A549 (cell line): ENCODE measurements around the gene VWA8.

Experiments
- CBX2 ChIP-seq: fragments of 200-600 bp; sonication (generic); IDR thresholded peaks from 2 replicates; pipeline ENCODE4 v1.6.1; 2016; ENCODE audit warnings: low read depth, mild to moderate bottlenecking, borderline replicate concordance
- CTCF ChIP-seq: fragments of >200 bp; sonication (Bioruptor Twin); formaldehyde crosslinking; IDR thresholded peaks from 3 replicates; pipeline ENCODE4 v1.5.1; 2016
- ELK1 ChIP-seq: fragments of 150-350 bp; IDR thresholded peaks from 2 replicates; pipeline ENCODE4 v1.6.1; 2014; ENCODE audit warnings: low read depth, mild to moderate bottlenecking, low read length
- EP300 ChIP-seq, 2 experiments: fragments of >200 bp; sonication (Bioruptor Twin); formaldehyde crosslinking; IDR thresholded peaks; 2 replicates in 1 of 2; 3 replicates in 1 of 2; pipeline ENCODE4 v1.6.1; 2016 to 2017
- HDAC2 ChIP-seq: fragments of 200-600 bp; sonication (generic); IDR thresholded peaks from 2 replicates; pipeline ENCODE4 v1.6.1; 2016
- KDM1A ChIP-seq: fragments of 200-600 bp; sonication (generic); IDR thresholded peaks from 2 replicates; pipeline ENCODE4 v1.6.1; 2016; ENCODE audit warnings: low read depth, mild to moderate bottlenecking
- MAX ChIP-seq: IDR thresholded peaks from 2 replicates; pipeline ENCODE4 v1.6.1; 2012
- POLR2A ChIP-seq: IDR thresholded peaks from 2 replicates; pipeline ENCODE4 v1.6.1; 2012; ENCODE audit warnings: mild to moderate bottlenecking, low read length
- RAD21 ChIP-seq, 2 experiments: fragments of >200 bp in 1 of 2; sonication (Bioruptor Twin) in 1 of 2; formaldehyde crosslinking in 1 of 2; IDR thresholded peaks in 1 of 2; conservative IDR thresholded peaks in 1 of 2; 2 replicates in 1 of 2; 3 replicates in 1 of 2; pipeline ENCODE4 v1.6.1; 2012 to 2018; ENCODE audit warnings: inconsistent platforms in 1 of 2
- RCOR1 ChIP-seq: fragments of 150-350 bp; IDR thresholded peaks from 2 replicates; pipeline ENCODE4 v1.6.1; 2014; ENCODE audit warnings: antibody characterized with exemption, low read length, low read depth
- RFX5 ChIP-seq: fragments of 450-650 bp; IDR thresholded peaks from 2 replicates; pipeline ENCODE4 v1.7.1; 2014; ENCODE audit warnings: antibody characterized with exemption, mild to moderate bottlenecking, moderate library complexity
- ZFP36 ChIP-seq: fragments of 450-650 bp; IDR thresholded peaks from 2 replicates; pipeline ENCODE4 v1.6.1; 2014; ENCODE audit warnings: borderline replicate concordance; ENCODE audit not compliant: partially characterized antibody

- TF ChIP-seq POLR2A (no peak), CTCF (no peak), CBX2 (no peak), EP300 (IDR thresholded peaks at IDR 0.05) (no peak), RCOR1 (no peak), RFX5 (no peak), ZFP36 (no peak), RAD21 (conservative IDR thresholded peaks at IDR 0.05 in 1 of 2, IDR thresholded peaks at IDR 0.05 in 1 of 2) (no peak), MAX (no peak), HDAC2 (no peak), KDM1A (no peak), ELK1 (no peak)
Measured at GRCh38 chr13:41596190-41596589, 364.7 kb downstream of the VWA8 start.
